ENCODE measurements around the gene ALPP.
"Not testable (repeated sequence)": the region's sequence is repeated elsewhere in the genome, so short reads cannot be mapped to it uniquely, and the experiment has no call there.

Gene ALPP

GRCh38 chr2:232378735-232379151, at the start of gene ALPP:
Gene ALPP (plus strand): TSS chr2:232378751. CDS start chr2:232378803, 52 bp downstream.
- not testable (repeated sequence) for DNase-seq (ENCODE audit: low spot score)

GRCh38 chr2:232329716-232330067, 48.9 kb upstream of the ALPP start:
- DNase-seq (ENCODE audit: low spot score), result no peak

DNA sequence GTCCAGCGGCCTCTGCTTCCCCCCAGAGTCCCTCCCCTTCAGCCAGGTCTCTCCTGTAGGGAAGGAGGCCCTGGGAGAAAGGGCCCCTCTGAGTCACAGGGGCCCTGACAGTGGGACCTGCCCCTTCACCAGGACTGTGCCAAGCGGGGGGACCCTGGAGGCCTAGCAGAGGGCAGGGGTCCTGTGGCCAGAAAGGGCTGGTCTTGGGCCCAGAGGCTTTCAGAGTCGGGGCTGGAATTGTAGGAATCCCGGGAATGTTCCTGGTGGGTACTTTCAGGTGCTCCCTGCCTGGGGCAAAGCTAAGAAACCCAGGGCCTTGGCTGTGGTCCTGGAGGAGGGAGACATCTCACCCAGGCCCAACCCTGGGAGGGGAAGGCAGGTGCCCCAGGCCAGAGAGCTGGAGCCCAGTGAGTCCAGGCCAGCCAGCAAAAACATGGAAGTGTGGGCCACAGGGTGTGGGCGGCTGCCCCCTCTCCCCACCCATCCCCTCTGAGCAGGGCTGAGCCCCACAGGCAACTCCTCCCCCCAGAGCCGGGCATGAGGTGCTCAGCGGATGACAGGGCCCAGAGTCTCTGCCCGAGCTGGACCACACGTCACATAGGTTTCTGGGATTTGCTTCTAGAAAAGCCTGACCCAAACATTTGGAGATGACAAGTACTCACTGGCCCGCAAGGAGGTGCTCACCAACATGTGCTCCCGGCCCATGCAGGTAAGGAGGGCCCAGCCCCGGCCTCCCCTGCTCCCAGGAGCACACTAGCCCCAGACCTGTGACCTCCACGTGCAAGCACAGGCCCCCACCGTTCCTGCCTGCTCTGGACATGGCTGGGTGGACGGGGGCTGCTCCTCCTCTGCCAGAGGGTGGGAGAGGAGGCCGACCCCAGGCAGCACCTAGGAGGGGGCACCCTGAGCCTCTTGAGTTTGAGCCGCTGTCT, 48.2 kb upstream of the ALPP start:
- DNase-seq (ENCODE audit: low spot score), result no peak

DNA sequence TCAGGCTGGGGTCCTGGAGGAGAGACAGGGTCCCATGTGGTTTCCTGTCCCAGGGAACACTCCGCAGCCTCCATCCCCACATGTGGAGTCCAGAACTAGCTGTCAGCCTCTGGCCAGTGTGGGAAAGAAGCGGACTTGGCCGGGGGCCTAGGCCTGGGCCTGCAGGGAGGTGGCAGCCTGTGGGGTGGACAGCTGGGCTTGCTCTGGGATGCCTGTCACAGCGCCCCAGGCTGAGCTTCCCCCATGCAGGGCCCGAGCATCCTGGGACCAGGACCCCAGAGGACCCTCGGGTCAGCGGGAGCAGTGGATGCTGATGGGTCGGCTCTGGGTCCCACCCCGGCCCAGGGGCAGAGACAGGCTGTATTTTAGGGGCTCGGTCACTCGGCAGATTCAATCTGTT, 47.5 kb upstream of the ALPP start:
- DNase-seq (ENCODE audit: low spot score), result not testable (repeated sequence)

DNA sequence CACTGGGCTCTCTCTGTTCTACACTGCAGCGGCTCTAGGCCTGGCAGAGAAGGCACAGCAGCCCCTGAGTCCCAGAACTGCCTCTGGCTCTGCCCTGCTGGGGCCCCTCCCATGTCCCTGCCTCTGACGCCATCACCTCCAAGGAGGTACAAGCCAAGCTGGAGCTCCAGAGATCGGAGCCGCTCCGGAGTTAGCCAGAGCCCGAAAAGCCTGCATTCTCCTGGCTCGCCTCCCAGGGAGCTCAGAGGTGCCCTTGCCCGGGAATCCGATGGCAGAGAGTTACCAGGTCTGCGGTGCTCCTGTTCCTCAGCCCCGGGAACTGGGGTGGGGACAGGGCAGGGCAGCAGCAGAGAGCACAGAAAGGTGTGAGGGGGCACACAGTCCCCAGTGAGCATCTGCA, 46.9 kb upstream of the ALPP start:
- not testable (repeated sequence) for DNase-seq (ENCODE audit: low spot score)

DNA sequence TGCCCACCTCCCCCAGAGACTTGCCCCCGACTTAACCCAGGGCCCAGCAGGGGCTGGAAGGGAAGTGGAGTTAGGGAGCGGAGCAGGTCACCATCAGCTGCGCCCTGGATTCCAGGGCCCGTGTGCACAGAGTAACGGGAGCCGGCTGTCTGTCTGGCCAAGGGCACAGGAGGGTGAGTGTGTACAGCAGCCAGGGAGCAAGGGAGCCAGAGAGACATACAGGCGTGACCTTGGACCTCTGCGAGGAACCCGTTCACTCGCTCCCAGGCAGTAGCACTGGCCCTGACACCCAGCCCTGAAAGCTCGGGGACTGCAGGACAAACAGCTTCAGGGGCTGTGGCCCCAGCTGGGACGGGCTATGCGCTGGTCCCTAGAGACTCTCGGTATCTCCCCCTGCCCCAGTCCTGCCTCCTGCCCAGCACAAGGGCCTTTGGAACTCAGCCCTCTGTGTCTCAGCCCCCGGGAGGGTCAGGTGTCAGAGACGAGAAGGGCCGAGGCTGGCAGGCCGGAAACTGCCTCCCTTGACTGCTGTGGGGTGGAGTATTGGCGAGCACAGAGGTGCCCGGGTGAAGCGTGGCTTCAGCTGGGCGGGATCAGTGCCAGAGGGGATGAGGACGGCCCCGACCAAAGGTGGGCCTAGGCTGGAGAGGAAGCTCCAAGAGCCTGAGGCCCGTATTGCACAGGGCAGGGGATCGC, 46.2 kb upstream of the ALPP start:
- DNase-seq (ENCODE audit: low spot score), result not testable (repeated sequence)

- DNase-seq (ENCODE audit: low spot score), result no peak
These were observed 45.7 kb upstream of the ALPP start for GRCh38 chr2:232332940-232333259.

- no peak for DNase-seq (ENCODE audit: low spot score)
These were observed 45.0 kb upstream of the ALPP start for GRCh38 chr2:232333361-232334135.

DNA sequence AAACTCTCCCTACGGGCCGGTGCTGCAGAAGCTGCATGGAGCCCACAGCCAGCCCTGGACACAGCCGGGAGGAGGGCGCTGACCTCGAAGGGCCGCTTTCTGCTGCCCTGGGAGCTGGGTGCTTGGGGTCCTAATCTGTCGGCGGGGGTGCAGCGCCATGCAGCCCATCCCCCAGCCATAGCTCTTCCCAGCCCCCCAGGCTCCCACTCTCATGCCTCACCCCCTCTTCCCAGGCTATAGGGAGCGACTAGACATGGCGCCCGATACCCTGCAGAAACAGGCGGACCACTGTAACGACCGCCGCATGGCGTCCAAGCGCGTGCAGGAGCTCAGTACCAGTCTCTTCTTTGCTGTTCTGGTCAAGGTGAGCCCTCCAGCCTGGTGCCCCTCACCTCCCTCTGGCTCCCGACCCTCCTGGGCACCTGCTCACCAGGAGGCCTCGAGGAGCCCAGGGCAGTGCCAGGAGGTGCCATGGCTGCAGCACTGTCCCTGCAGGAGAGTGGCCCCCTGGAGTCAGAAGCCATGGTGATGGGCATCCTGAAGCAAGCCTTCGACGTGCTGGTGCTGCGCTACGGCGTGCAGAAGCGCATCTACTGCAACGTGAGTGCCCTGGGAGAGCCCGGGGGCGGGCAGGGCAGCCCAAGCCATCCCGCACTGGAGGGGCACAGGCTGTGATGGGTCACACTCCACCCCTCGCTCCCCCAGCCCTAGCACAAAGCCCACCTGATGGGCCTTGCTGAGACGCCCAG, 44.2 kb upstream of the ALPP start:
- not testable (repeated sequence) for DNase-seq (ENCODE audit: low spot score)

- not testable (repeated sequence) for DNase-seq (ENCODE audit: low spot score)
These were observed 43.7 kb upstream of the ALPP start for GRCh38 chr2:232334885-232335205.

DNA sequence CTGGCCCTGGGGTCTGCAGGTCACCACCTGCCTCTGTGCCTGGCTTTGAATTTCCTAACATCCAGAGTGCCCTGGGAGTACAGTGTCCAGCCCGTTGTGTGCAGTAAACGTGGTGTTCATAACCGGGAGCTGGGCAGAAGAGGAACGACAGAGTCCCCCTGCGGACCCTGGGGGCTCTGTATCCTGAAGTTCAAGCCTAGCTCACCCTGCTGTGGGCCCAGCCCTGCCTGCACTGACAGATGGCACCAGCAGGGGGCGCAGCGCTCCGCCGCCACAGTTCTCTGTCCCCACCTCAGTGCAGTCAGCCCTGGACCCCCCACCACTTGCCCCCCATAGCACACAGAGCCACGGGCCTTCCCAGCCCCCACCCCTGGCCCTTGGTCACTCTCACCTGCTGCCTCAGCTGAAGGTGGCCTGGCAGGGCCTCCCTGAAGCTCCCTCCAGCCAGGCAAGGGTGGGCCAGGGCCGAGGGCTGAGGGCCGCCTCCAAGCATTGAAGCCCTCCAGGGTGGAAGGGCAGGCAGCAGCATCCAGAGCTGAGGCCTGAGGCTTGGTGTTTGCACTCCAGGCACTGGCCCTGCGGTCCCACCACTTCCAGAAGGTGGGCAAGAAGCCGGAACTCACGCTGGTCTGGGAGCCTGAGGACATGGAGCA, 43.2 kb upstream of the ALPP start:
- DNase-seq (ENCODE audit: low spot score), result not testable (repeated sequence)

DNA sequence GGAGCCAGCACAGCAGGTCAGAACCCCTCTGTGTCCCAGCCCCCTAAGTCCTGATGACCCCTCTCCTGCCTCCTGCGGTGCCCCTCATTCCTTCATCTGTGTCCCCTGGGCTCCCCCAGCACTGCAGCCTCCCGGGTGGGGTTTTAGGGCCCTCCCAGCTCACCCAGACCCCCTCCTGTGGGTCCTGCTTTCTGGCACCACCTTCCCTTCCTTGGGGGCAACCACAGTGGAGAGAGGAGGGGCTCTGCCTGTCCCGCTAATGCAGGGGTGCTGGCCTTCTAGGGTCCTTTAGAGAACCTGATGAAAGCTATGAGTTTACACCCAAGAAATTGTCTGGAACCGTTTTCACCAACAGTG, 42.7 kb upstream of the ALPP start:
- no peak for DNase-seq (ENCODE audit: low spot score)

DNA sequence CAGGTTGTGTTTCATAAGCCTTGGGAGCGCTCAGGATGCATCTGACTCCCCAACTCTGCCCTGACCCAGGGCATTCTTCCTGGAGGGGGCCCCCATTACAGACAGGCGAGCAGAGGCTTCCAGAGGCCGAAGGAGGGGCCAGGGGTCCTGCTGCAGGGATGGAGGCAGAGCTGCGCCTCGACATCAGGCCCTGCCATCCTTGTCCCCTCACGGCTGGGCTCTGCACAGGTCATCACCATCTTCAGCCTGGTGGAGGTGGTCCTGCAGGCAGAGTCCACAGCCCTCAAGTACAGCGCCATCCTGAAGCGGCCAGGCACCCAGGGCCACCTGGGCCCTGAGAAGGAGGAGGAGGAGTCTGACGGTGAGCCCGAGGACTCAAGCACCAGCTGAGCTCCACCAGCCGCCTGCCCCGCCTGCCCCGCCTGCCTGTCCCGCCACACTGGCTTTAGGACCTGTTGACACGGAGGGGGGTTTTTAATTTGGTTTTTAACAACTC, 42.3 kb upstream of the ALPP start:
- DNase-seq (ENCODE audit: low spot score), result no peak

GRCh38 chr2:232336981-232337720, 41.4 kb upstream of the ALPP start:
- no peak for DNase-seq (ENCODE audit: low spot score)

DNA sequence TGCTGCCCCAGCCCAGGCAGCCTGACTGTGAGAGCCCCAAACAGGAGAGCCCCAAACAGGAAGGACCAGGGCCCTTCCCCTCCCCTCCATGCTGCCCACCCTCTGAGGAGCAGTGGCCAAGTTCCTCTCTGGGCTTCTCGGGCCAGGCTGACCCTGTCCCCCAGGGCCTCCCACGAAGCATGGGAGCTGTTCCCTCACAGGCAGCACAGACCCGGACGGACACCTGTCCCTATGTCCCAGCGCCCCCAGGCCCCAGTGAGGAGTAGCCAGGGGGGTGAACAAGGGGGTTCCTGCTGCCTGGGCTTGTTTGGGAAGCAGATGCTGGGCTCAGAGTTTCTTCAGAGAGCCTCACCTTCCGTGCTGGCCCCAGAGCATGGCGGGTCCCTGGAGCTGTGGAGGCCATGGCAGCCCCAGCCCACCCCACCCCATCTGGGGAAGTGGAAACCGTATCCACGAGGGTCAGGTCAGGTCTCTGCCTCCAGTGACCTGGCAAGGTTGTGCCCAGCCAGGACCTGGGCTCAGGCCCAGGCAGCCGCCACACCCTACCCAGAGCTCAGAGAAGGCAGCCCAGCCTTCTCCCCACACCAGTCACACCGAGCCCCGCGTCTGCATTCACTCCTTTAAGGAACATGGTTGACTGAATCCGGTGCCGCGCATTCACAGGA, 40.3 kb upstream of the ALPP start:
- not testable (repeated sequence) for DNase-seq (ENCODE audit: low spot score)

- DNase-seq (ENCODE audit: low spot score), result no peak
These were observed 39.8 kb upstream of the ALPP start for GRCh38 chr2:232338759-232339106.

- DNase-seq (ENCODE audit: low spot score), result no peak
These were observed 39.1 kb upstream of the ALPP start for GRCh38 chr2:232339121-232340081.

GRCh38 chr2:232340171-232340935, 38.2 kb upstream of the ALPP start:
- DNase-seq (ENCODE audit: low spot score), result no peak

Measured in Ammon's horn (tissue), 1 donor.